GM23338 (cell line): ENCODE data around the gene LST1.

Experiments used
- CREB1 ChIP-seq: fragments of 250-450 bp; sonication (Bioruptor Pico); IDR thresholded peaks from 2 replicates; pipeline ENCODE4 v1.5.0; 2020; ENCODE audit warnings: low read depth, mild to moderate bottlenecking, moderate library complexity
- EZH2phosphoT487 ChIP-seq: fragments of 200-600 bp; sonication (generic); IDR thresholded peaks from one replicate; pipeline ENCODE4 v1.8.1; 2018; ENCODE audit warnings: antibody characterized with exemption; ENCODE audit not compliant: unreplicated experiment
- POLR2AphosphoS5 ChIP-seq: IDR thresholded peaks from 2 replicates; pipeline ENCODE4 v1.6.1; 2016; ENCODE audit warnings: antibody characterized with exemption, low read depth
- REST ChIP-seq: IDR thresholded peaks from one replicate; pipeline ENCODE4 v1.6.1; 2018; ENCODE audit warnings: antibody characterized with exemption; ENCODE audit not compliant: unreplicated experiment
- TF ChIP-seq, protein P1 (sequence below), 2 experiments: fragments of 200-600 bp in 1 of 2; sonication (generic) in 1 of 2; conservative IDR thresholded peaks; 2 replicates each; pipeline versions ENCODE4 v1.5.1 to v1.6.1; 2016 to 2017; ENCODE audit warnings: antibody characterized with exemption in 2 of 2, low read depth in 2 of 2, mild to moderate bottlenecking in 2 of 2, moderate library complexity in 1 of 2

DNA sequence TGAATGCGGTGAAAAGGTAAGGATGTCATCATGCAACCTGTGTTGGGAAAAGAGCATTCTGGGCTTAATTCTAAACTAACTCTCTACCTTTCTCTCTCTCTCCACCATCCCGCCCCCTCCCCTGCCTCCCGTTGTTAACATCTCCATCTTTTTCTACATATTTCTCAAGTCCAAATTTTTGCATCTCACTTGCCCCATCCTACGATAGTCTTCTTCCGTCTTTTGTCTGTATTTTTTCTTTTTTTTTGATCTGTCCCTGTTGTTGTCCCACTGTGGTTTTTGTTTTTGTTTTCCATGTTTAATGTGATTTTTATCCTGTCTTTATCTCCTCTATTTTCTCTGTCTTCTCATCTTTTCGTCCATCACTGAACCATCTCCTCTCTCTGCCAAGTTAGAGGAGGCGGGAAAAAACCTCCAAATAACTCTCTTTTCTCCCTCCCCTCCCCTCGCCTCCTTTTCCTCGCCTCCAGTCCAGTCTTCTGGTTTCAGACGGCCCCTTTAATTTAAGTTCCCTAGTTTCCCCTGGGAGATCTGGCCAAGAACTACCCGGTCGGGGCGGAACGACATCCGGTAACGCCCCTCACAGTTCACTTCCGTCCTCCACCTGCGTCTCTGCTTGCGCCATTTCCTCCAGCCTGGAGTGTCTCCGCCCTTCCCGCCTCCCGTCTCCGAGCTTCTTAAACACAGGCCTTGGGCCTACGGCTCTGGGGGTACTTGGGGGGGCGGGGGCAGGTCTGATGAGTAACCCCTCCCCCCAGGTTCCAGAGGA is 38.9 kb upstream of the LST1 start, which contains the start of gene NFKBIL1:
- TF ChIP-seq, protein P1, sequence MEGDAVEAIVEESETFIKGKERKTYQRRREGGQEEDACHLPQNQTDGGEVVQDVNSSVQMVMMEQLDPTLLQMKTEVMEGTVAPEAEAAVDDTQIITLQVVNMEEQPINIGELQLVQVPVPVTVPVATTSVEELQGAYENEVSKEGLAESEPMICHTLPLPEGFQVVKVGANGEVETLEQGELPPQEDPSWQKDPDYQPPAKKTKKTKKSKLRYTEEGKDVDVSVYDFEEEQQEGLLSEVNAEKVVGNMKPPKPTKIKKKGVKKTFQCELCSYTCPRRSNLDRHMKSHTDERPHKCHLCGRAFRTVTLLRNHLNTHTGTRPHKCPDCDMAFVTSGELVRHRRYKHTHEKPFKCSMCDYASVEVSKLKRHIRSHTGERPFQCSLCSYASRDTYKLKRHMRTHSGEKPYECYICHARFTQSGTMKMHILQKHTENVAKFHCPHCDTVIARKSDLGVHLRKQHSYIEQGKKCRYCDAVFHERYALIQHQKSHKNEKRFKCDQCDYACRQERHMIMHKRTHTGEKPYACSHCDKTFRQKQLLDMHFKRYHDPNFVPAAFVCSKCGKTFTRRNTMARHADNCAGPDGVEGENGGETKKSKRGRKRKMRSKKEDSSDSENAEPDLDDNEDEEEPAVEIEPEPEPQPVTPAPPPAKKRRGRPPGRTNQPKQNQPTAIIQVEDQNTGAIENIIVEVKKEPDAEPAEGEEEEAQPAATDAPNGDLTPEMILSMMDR (conservative IDR thresholded peaks at IDR 0.05; ENCODE audit: low read depth in 2 of 2), result no peak
- TF ChIP-seq CREB1 (CRISPR knock-in tag) (peak; percentile 89), POLR2AphosphoS5 (peak; percentile 61; the same call in 1 of the 2 replicates), EZH2phosphoT487 (no peak), REST (no peak)
